Measurements from ENCODE around the gene MYL4. TPM values are rescaled to one million over a fixed set of nuclear protein-coding genes. Genes with fewer than 3 reads are reported as not detected.

The MYL4 gene
- polyA plus RNA-seq, 1 of the 3 experiments (the other 2 are of a cell fraction), result not detected

DNA sequence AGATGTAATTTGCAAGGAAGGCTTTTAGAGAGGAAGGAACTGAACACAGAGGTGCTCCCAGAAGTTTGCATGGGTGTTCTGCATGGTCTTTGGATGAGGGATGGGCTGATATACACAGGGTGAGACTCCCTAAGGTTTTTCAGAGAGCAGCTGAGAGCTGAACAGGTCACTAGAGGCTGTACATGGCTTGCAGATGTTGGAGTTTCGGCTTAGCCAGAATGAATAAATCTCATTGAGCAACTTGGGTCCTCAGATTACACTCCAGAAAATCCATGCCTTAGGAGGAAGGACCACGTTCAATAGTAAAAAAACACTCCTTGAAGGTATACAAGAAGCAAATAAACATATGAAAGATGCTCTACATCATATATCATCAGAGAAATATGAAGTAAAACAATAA, 37.0 kb downstream of the MYL4 start:
- POLR2A ChIA-PET, result no interaction called here

GRCh38 chr17:47250855-47251254, 41.7 kb downstream of the MYL4 start:
- Histone ChIP-seq H2AFZ (ENCODE audit: low read depth) (no peak overlapping the region), H3K9me2 (no peaks in the 10 kb centered on the region), H3K4me3 (ENCODE audit: low read depth in 2 of 2, low read length in 1 of 2) (no peak overlapping the region), H3K4me2 (no peak overlapping the region), H3K79me2 (ENCODE audit: insufficient read depth) (peaks cover 6% of the 10 kb centered on the region; the same call in 1 of the 2 replicates), H4K20me1 (ENCODE audit: insufficient read depth) (no peaks in the 10 kb centered on the region), H3K4me1 (ENCODE audit: control insufficient read depth in 1 of 2, insufficient read depth in 2 of 2, low read depth in 1 of 2, low read length in 1 of 2) (peaks cover 0 to 6% of the 10 kb centered on the region in 2 experiments; a peak in 1 of 4 replicates), H3F3A (replicated peaks; ENCODE audit: insufficient read depth) (no peaks in the 10 kb centered on the region), H3K9ac (no peak overlapping the region), H3K27me3 (ENCODE audit: insufficient read depth) (no peaks in the 10 kb centered on the region), H3K9me3 (no peaks in the 10 kb centered on the region), H3K27ac (ENCODE audit: low read depth in 2 of 2, low read length in 1 of 2) (no peak overlapping the region), H3K36me3 (replicated peaks in 1 of 2; ENCODE audit: control insufficient read depth in 1 of 2, insufficient read depth in 2 of 2, low read length in 1 of 2) (no peaks in the 10 kb centered on the region)
- CTCF ChIA-PET, result interaction anchor here (2.2 to 4.4 kb wide), 2 partner anchors 22 to 65 kb away, joined by 11 to 31 read pairs; no protein-coding TSS in a partner anchor
- POLR2A ChIA-PET, result no interaction called here
- no peak for TF ChIP-seq EP300 (IDR thresholded peaks at IDR 0.05; ENCODE audit: borderline replicate concordance in 1 of 2, low read depth in 1 of 2, low read length in 1 of 2)
- TF ChIP-seq ZBTB33 (IDR thresholded peaks at IDR 0.05; ENCODE audit: borderline replicate concordance, low read depth), result no peak
- TF ChIP-seq FOXJ3 (CRISPR knock-in tag; IDR thresholded peaks at IDR 0.05), result no peak
- no peak for TF ChIP-seq TEAD4 (IDR thresholded peaks at IDR 0.05; ENCODE audit: borderline replicate concordance, insufficient read depth)
- TF ChIP-seq ELF1 (IDR thresholded peaks at IDR 0.05), result no peak
- TF ChIP-seq MXI1 (IDR thresholded peaks at IDR 0.05; ENCODE audit: low read depth, low read length), result no peak
- 82% methylated on average over 2 of the region's 2 CpGs for WGBS (ENCODE audit: low lambda C conversion rate)
- DNase-seq, result no peak

More for the DNA sequence above, 37.0 kb downstream of the MYL4 start:
- H4K20me1 ChIP-seq (ENCODE audit: insufficient read depth), result no peaks in the 10 kb centered on the region
- no peaks in the 10 kb centered on the region for H3K9me3 ChIP-seq
- TF ChIP-seq FOSL2 (IDR thresholded peaks at IDR 0.05; ENCODE audit: borderline replicate concordance, low read depth), result no peak
- TF ChIP-seq MEF2A (IDR thresholded peaks at IDR 0.05; ENCODE audit: borderline replicate concordance, low read depth), result no peak
- TF ChIP-seq, protein P1, sequence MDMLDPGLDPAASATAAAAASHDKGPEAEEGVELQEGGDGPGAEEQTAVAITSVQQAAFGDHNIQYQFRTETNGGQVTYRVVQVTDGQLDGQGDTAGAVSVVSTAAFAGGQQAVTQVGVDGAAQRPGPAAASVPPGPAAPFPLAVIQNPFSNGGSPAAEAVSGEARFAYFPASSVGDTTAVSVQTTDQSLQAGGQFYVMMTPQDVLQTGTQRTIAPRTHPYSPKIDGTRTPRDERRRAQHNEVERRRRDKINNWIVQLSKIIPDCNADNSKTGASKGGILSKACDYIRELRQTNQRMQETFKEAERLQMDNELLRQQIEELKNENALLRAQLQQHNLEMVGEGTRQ (IDR thresholded peaks at IDR 0.05; ENCODE audit: borderline replicate concordance, low read depth, low read length), result no peak
- TF ChIP-seq NFIC (IDR thresholded peaks at IDR 0.05; ENCODE audit: borderline replicate concordance), result no peak
- TF ChIP-seq RAD21 (IDR thresholded peaks at IDR 0.05; ENCODE audit: low read length), result no peak
- TF ChIP-seq RXRA (IDR thresholded peaks at IDR 0.05; ENCODE audit: borderline replicate concordance, low read depth), result no peak
- TF ChIP-seq FOXJ3 (CRISPR knock-in tag; IDR thresholded peaks at IDR 0.05), result no peak
- no peaks in the 10 kb centered on the region for H3K79me2 ChIP-seq (ENCODE audit: insufficient read depth)
- no peak overlapping the region for H3K4me2 ChIP-seq
- WGBS (ENCODE audit: low lambda C conversion rate), result 66% methylated on average over 2 of the region's 2 CpGs
- no peaks in the 10 kb centered on the region for H3K36me3 ChIP-seq (replicated peaks in 1 of 2; ENCODE audit: control insufficient read depth in 1 of 2, insufficient read depth in 2 of 2, low read length in 1 of 2)
- no peak overlapping the region for H2AFZ ChIP-seq (ENCODE audit: low read depth)
- H3K27ac ChIP-seq (ENCODE audit: low read depth in 2 of 2, low read length in 1 of 2), result no peak overlapping the region
- no peaks in the 10 kb centered on the region for H3K27me3 ChIP-seq (ENCODE audit: insufficient read depth)
- no peak for DNase-seq
- H3K9ac ChIP-seq, result no peak overlapping the region
- H3K9me2 ChIP-seq, result no peaks in the 10 kb centered on the region
- no peak overlapping the region for H3K4me3 ChIP-seq (ENCODE audit: low read depth in 2 of 2, low read length in 1 of 2)
- H3K4me1 ChIP-seq (ENCODE audit: control insufficient read depth in 1 of 2, insufficient read depth in 2 of 2, low read depth in 1 of 2, low read length in 1 of 2), result no peaks in the 10 kb centered on the region
- H3F3A ChIP-seq (replicated peaks; ENCODE audit: insufficient read depth), result peaks cover 2% of the 10 kb centered on the region
- CTCF ChIA-PET, result interaction anchor here (0.6 to 8.7 kb wide), 5 partner anchors 7 to 536 kb away, joined by 3 to 71 read pairs (median 9); partner anchors contain the start of gene ITGB3
